ENCODE data around the gene ANAPC4. TPM values are rescaled to one million over a fixed set of nuclear protein-coding genes. Genes with fewer than 3 reads are reported as not detected.

Gene ANAPC4
- total and polyA plus RNA-seq, 2 of the 13 experiments (the other 11 are each of a cell fraction or from before 2014, with no cell fraction given) = 14.5 to 30.2 TPM

DNA sequence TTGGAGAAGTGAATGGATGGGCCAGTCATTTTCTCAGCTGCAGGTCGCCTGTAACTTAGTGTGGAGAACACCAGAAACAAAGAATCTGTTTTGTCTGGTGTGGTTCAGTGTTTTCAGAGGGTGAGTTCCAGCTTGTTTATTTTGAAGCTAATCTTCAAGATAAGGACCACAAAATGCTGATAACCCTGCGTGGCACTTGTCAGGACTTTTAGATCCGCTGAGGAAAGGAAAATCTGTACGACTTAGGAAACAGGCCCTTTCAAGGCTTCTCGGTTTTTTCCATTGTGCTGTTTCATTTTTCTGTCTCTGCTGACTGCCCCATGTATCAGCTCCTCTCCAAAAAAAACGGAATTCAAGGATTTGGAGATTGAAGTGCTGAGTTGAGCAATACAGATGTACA, 8.7 kb upstream of the ANAPC4 start (continued):
- TF ChIP-seq, protein P1, sequence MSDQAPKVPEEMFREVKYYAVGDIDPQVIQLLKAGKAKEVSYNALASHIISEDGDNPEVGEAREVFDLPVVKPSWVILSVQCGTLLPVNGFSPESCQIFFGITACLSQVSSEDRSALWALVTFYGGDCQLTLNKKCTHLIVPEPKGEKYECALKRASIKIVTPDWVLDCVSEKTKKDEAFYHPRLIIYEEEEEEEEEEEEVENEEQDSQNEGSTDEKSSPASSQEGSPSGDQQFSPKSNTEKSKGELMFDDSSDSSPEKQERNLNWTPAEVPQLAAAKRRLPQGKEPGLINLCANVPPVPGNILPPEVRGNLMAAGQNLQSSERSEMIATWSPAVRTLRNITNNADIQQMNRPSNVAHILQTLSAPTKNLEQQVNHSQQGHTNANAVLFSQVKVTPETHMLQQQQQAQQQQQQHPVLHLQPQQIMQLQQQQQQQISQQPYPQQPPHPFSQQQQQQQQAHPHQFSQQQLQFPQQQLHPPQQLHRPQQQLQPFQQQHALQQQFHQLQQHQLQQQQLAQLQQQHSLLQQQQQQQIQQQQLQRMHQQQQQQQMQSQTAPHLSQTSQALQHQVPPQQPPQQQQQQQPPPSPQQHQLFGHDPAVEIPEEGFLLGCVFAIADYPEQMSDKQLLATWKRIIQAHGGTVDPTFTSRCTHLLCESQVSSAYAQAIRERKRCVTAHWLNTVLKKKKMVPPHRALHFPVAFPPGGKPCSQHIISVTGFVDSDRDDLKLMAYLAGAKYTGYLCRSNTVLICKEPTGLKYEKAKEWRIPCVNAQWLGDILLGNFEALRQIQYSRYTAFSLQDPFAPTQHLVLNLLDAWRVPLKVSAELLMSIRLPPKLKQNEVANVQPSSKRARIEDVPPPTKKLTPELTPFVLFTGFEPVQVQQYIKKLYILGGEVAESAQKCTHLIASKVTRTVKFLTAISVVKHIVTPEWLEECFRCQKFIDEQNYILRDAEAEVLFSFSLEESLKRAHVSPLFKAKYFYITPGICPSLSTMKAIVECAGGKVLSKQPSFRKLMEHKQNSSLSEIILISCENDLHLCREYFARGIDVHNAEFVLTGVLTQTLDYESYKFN (CRISPR knock-in tag; conservative IDR thresholded peaks at IDR 0.05) = 0 out of 2 replicates have a peak, but pooled peaks have one; percentile 28
- TF ChIP-seq GATAD2A (CRISPR knock-in tag; IDR thresholded peaks at IDR 0.05) (peak; percentile 21; the same call in 1 of the 2 replicates), ZKSCAN5 (CRISPR knock-in tag; IDR thresholded peaks at IDR 0.05) (no peak), MEIS1 (CRISPR knock-in tag; IDR thresholded peaks at IDR 0.05; ENCODE audit: borderline replicate concordance) (no peak), IKZF1 (IDR thresholded peaks at IDR 0.05) (no peak), NCOA2 (CRISPR knock-in tag; IDR thresholded peaks at IDR 0.05) (peak; percentile 38; the same call in 1 of the 2 replicates), PITX1 (CRISPR knock-in tag; IDR thresholded peaks at IDR 0.05) (peak; percentile 16; the same call in 1 of the 2 replicates), GATA4 (IDR thresholded peaks at IDR 0.05; ENCODE audit: borderline replicate concordance, low read depth) (peak; percentile 68; the same call in 1 of the 2 replicates), EP300 (IDR thresholded peaks at IDR 0.05; ENCODE audit: low read depth in 2 of 2, low read length in 2 of 2) (0 out of 4 replicates have a peak, but pooled peaks of 1 of the 2 experiments have one; percentile 26), EP300 (CRISPR knock-in tag; IDR thresholded peaks at IDR 0.05; ENCODE audit: borderline replicate concordance) (no peak), SALL2 (CRISPR knock-in tag; IDR thresholded peaks at IDR 0.05) (no peak), CEBPB (IDR thresholded peaks at IDR 0.05; ENCODE audit: borderline replicate concordance, low read depth, low read length) (no peak), FOXJ3 (CRISPR knock-in tag; IDR thresholded peaks at IDR 0.05; ENCODE audit: borderline replicate concordance) (peak; percentile 28; the same call in 1 of the 2 replicates), CAMTA2 (CRISPR knock-in tag; IDR thresholded peaks at IDR 0.05; ENCODE audit: borderline replicate concordance) (no peak), ZNF441 (CRISPR knock-in tag; IDR thresholded peaks at IDR 0.05; ENCODE audit: borderline replicate concordance) (no peak)
- TF ChIP-seq, protein P2, sequence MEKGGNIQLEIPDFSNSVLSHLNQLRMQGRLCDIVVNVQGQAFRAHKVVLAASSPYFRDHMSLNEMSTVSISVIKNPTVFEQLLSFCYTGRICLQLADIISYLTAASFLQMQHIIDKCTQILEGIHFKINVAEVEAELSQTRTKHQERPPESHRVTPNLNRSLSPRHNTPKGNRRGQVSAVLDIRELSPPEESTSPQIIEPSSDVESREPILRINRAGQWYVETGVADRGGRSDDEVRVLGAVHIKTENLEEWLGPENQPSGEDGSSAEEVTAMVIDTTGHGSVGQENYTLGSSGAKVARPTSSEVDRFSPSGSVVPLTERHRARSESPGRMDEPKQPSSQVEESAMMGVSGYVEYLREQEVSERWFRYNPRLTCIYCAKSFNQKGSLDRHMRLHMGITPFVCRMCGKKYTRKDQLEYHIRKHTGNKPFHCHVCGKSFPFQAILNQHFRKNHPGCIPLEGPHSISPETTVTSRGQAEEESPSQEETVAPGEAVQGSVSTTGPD (CRISPR knock-in tag; IDR thresholded peaks at IDR 0.05) = no peak
- TF ChIP-seq, protein P3, sequence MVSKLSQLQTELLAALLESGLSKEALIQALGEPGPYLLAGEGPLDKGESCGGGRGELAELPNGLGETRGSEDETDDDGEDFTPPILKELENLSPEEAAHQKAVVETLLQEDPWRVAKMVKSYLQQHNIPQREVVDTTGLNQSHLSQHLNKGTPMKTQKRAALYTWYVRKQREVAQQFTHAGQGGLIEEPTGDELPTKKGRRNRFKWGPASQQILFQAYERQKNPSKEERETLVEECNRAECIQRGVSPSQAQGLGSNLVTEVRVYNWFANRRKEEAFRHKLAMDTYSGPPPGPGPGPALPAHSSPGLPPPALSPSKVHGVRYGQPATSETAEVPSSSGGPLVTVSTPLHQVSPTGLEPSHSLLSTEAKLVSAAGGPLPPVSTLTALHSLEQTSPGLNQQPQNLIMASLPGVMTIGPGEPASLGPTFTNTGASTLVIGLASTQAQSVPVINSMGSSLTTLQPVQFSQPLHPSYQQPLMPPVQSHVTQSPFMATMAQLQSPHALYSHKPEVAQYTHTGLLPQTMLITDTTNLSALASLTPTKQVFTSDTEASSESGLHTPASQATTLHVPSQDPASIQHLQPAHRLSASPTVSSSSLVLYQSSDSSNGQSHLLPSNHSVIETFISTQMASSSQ (IDR thresholded peaks at IDR 0.05; ENCODE audit: low read depth) = no peak
- TF ChIP-seq, protein P3 (CRISPR knock-in tag; IDR thresholded peaks at IDR 0.05; ENCODE audit: borderline replicate concordance) = peak; percentile 46; the same call in 1 of the 2 replicates
- TF ChIP-seq, protein P4, sequence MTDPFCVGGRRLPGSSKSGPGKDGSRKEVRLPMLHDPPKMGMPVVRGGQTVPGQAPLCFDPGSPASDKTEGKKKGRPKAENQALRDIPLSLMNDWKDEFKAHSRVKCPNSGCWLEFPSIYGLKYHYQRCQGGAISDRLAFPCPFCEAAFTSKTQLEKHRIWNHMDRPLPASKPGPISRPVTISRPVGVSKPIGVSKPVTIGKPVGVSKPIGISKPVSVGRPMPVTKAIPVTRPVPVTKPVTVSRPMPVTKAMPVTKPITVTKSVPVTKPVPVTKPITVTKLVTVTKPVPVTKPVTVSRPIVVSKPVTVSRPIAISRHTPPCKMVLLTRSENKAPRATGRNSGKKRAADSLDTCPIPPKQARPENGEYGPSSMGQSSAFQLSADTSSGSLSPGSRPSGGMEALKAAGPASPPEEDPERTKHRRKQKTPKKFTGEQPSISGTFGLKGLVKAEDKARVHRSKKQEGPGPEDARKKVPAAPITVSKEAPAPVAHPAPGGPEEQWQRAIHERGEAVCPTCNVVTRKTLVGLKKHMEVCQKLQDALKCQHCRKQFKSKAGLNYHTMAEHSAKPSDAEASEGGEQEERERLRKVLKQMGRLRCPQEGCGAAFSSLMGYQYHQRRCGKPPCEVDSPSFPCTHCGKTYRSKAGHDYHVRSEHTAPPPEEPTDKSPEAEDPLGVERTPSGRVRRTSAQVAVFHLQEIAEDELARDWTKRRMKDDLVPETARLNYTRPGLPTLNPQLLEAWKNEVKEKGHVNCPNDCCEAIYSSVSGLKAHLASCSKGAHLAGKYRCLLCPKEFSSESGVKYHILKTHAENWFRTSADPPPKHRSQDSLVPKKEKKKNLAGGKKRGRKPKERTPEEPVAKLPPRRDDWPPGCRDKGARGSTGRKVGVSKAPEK (CRISPR knock-in tag; IDR thresholded peaks at IDR 0.05; ENCODE audit: borderline replicate concordance) = no peak
